ENCODE measurements around the gene SLC24A2.
A peak's percentile ranks its signal among the peaks of the same experiment; 100 is the strongest.

DNA sequence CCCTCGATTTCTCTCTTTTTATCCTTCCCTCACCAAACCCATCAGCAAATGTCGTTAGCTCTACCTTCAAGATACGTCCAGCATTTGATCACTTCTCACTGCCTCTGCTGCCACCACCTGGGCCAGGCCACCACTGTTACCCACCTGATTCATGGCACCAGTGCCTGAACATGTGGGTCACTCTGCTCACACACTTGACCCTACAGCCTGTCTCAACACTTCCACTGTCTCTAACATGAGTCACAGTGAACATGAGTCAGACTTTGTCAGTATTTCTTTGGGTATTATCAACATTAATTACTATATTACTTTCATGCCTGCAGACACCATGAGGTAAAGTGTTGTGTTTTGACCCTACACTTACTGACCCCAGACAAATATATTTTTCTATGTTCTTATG is 19.6 kb downstream of the SLC24A2 start:
- TF ChIP-seq, protein P1, sequence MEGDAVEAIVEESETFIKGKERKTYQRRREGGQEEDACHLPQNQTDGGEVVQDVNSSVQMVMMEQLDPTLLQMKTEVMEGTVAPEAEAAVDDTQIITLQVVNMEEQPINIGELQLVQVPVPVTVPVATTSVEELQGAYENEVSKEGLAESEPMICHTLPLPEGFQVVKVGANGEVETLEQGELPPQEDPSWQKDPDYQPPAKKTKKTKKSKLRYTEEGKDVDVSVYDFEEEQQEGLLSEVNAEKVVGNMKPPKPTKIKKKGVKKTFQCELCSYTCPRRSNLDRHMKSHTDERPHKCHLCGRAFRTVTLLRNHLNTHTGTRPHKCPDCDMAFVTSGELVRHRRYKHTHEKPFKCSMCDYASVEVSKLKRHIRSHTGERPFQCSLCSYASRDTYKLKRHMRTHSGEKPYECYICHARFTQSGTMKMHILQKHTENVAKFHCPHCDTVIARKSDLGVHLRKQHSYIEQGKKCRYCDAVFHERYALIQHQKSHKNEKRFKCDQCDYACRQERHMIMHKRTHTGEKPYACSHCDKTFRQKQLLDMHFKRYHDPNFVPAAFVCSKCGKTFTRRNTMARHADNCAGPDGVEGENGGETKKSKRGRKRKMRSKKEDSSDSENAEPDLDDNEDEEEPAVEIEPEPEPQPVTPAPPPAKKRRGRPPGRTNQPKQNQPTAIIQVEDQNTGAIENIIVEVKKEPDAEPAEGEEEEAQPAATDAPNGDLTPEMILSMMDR (optimal IDR thresholded peaks at IDR 0.05 in 1 of 3, IDR thresholded peaks at IDR 0.05 in 1 of 3, conservative IDR thresholded peaks at IDR 0.05 in 1 of 3; ENCODE audit: extremely low read depth in 1 of 3, insufficient read depth in 2 of 3, low read length in 3 of 3) = peak in 2 of 3 experiments; percentile 15 to 75
- no peak for TF ChIP-seq EZH2 (IDR thresholded peaks at IDR 0.05; ENCODE audit: low read length)

Data from keratinocyte (primary cell).